ENCODE measurements around the gene PLPP3. TPM values are rescaled to one million over a fixed set of nuclear protein-coding genes. Genes with fewer than 3 reads are reported as not detected.

The PLPP3 gene
- total RNA-seq, 4 donors from 2014 or later, result 138 to 244 (median 181) TPM

- Histone ChIP-seq H3K4me1 (peaks cover 14 to 39% (median 28%) of the 10 kb centered on the region in 4 donors), H3K27ac (replicated peaks in 1 of 4) (peak overlapping the region in 2 of 4 donors; percentile 53 to 56), H3K9me3 (no peaks in the 10 kb centered on the region), H3K36me3 (no peaks in the 10 kb centered on the region), H3K27me3 (no peaks in the 10 kb centered on the region), H3K4me3 (no peak overlapping the region)
- DNase-seq (ENCODE audit: extremely low spot score), result no peak
- intact Hi-C loops (cut with DNase I), result loop anchor here (10.0 kb wide), 1 partner anchor 105 kb away; the partner anchor contains the start of gene PLPP3
- TF ChIP-seq POLR2A (IDR thresholded peaks at IDR 0.05; ENCODE audit: low read depth), result no peak
- TF ChIP-seq EP300 (IDR thresholded peaks at IDR 0.05), result no peak
- no peak for TF ChIP-seq POLR2AphosphoS5 (IDR thresholded peaks at IDR 0.05)
- TF ChIP-seq CTCF (IDR thresholded peaks at IDR 0.05), result no peak
- WGBS, result 56% methylated on average over 5 of the region's 5 CpGs
Observed at GRCh38 chr1:56469640-56470371, 109.6 kb downstream of the PLPP3 start.

DNA sequence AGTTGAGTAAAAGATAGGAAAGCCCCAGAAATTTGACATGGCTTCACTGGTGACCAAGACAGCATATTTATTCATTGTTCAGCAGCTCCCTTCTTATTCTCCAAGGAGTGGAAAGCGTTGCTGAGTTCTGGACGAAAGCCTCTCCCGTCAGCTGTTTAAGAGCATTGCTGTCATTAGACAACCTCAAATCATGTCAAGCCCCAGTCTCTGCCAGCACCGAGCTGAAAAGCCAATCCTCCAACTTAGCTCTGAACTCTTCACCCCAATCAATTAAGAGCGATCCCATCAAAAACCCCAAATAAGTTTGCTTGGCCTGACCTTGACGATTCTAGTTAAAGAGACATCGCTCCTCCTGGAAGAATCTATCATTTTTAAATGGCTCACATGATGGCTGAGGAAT lies 110.8 kb downstream of the PLPP3 start:
- TF ChIP-seq CTCF (IDR thresholded peaks at IDR 0.05) (no peak), EP300 (IDR thresholded peaks at IDR 0.05) (no peak), POLR2AphosphoS5 (IDR thresholded peaks at IDR 0.05) (no peak), POLR2A (IDR thresholded peaks at IDR 0.05; ENCODE audit: low read depth) (no peak)
- Histone ChIP-seq H3K27me3 (no peaks in the 10 kb centered on the region), H3K27ac (replicated peaks in 1 of 4) (peak overlapping the region in 3 of 4 donors; percentile 11 to 56 (median 53)), H3K4me1 (peaks cover 9 to 30% (median 24%) of the 10 kb centered on the region in 4 donors), H3K4me3 (peak overlapping the region in 1 of 4 donors; percentile 11), H3K36me3 (no peaks in the 10 kb centered on the region), H3K9me3 (no peaks in the 10 kb centered on the region)
- intact Hi-C loops (cut with DNase I), result no loop called here
- WGBS, result 58% methylated on average over 7 of the region's 7 CpGs
- no peak for DNase-seq (ENCODE audit: extremely low spot score)

- H3K4me3 ChIP-seq, result no peak overlapping the region
- intact Hi-C loops (cut with DNase I), result no loop called here
- no peak for DNase-seq (ENCODE audit: extremely low spot score)
- H3K36me3 ChIP-seq, result no peaks in the 10 kb centered on the region
- H3K4me1 ChIP-seq, result peaks cover 8 to 26% (median 21%) of the 10 kb centered on the region in 4 donors
- WGBS, result 93% methylated on average over 1 of the region's 1 CpG
- no peak overlapping the region for H3K27ac ChIP-seq (replicated peaks in 1 of 4)
- H3K27me3 ChIP-seq, result no peaks in the 10 kb centered on the region
- TF ChIP-seq POLR2A (IDR thresholded peaks at IDR 0.05; ENCODE audit: low read depth), result no peak
- TF ChIP-seq POLR2AphosphoS5 (IDR thresholded peaks at IDR 0.05), result no peak
- TF ChIP-seq EP300 (IDR thresholded peaks at IDR 0.05), result no peak
- no peak for TF ChIP-seq CTCF (IDR thresholded peaks at IDR 0.05)
- H3K9me3 ChIP-seq, result no peaks in the 10 kb centered on the region
Observed at GRCh38 chr1:56466538-56466937, 112.8 kb downstream of the PLPP3 start.

- intact Hi-C loops (cut with DNase I), result no loop called here
- H3K9me3 ChIP-seq, result no peaks in the 10 kb centered on the region
- H3K4me3 ChIP-seq, result no peak overlapping the region
- DNase-seq (ENCODE audit: extremely low spot score), result no peak
- H3K4me1 ChIP-seq, result peaks cover 3 to 12% (median 9%) of the 10 kb centered on the region in 4 donors
- no peaks in the 10 kb centered on the region for H3K36me3 ChIP-seq
- TF ChIP-seq EP300 (IDR thresholded peaks at IDR 0.05), result no peak
- WGBS, result 95% methylated on average over 4 of the region's 4 CpGs
- no peak overlapping the region for H3K27ac ChIP-seq (replicated peaks in 1 of 4)
- H3K27me3 ChIP-seq, result no peaks in the 10 kb centered on the region
Observed at GRCh38 chr1:56464294-56464693, 115.1 kb downstream of the PLPP3 start.

DNA sequence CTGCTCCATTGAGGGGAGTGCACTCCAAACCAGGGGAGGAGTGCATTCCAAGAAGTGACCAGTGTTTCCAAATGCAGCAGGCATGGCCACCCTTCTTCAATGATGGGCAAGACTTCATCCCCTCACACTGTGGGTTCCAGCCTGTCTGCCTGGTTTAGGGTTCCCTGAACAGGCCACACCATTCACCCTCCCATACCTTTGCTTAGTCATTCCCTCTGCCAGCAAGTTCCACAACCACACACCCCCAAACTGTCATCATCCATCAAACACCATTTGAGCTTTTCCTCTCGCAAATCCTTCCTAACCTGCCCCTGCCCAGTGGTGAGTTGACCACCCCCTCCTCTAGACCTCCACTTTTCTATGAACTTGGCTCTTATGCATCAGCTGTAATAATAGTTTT lies 116.0 kb downstream of the PLPP3 start:
- no peak overlapping the region for H3K27ac ChIP-seq (replicated peaks in 1 of 4)
- WGBS, result 93% methylated on average over 1 of the region's 1 CpG

More for the DNA sequence above, 116.0 kb downstream of the PLPP3 start:
- Histone ChIP-seq H3K27me3 (no peaks in the 10 kb centered on the region), H3K36me3 (no peaks in the 10 kb centered on the region), H3K4me1 (peaks cover 0 to 3% (median under 1%) of the 10 kb centered on the region in 4 donors), H3K9me3 (no peaks in the 10 kb centered on the region), H3K4me3 (no peak overlapping the region)
- TF ChIP-seq EP300 (IDR thresholded peaks at IDR 0.05) (no peak), POLR2A (IDR thresholded peaks at IDR 0.05; ENCODE audit: low read depth) (no peak), CTCF (IDR thresholded peaks at IDR 0.05) (no peak), POLR2AphosphoS5 (IDR thresholded peaks at IDR 0.05) (no peak)
- intact Hi-C loops (cut with DNase I), result no loop called here
- no peak for DNase-seq (ENCODE audit: extremely low spot score)
